Forelimb muscle (tissue), 1 donor: ENCODE data around the gene ATP6V1G1. TPM values are rescaled to one million over a fixed set of nuclear protein-coding genes. Genes with fewer than 3 reads are reported as not detected.
"Not testable (repeated sequence)": the region's sequence is repeated elsewhere in the genome, so short reads cannot be mapped to it uniquely, and the experiment has no call there.

Experiments used
- DNase-seq: peaks from one replicate; pipeline ENCODE4 v3.0.0-alpha.2; 2013; ENCODE audit warnings: low read depth
- polyA plus RNA-seq: library from polyadenylated mRNA; unstranded; fragments of 120-200 nt; gene quantifications from one replicate; pipeline ENCODE4 v1.2.1, GENCODE V29; 2013; ENCODE audit not compliant: insufficient read length

ATP6V1G1 gene
- 84.0 TPM for polyA plus RNA-seq

- DNase-seq: peak; percentile 98
These were observed at the start of gene ATP6V1G1 for GRCh38 chr9:114587345-114588202. TSS of gene ATP6V1G1 (plus strand) at chr9:114587769. CDS start at chr9:114587839, 70 bp downstream.

- no peak for DNase-seq
These were observed 49.3 kb upstream of the ATP6V1G1 start for GRCh38 chr9:114538241-114538640.

- no peak for DNase-seq
These were observed 47.7 kb upstream of the ATP6V1G1 start for GRCh38 chr9:114539701-114540380.

- DNase-seq: no peak
These were observed 42.5 kb upstream of the ATP6V1G1 start for GRCh38 chr9:114545055-114545454.

GRCh38 chr9:114546851-114547250, 40.7 kb upstream of the ATP6V1G1 start:
- DNase-seq: no peak

- no peak for DNase-seq
These were observed 37.8 kb upstream of the ATP6V1G1 start for GRCh38 chr9:114549697-114550330.

- DNase-seq: no peak
These were observed 35.6 kb upstream of the ATP6V1G1 start for GRCh38 chr9:114551750-114552685.

- no peak for DNase-seq
These were observed 34.9 kb upstream of the ATP6V1G1 start for GRCh38 chr9:114552706-114553105.

GRCh38 chr9:114553202-114553601, 34.4 kb upstream of the ATP6V1G1 start:
- DNase-seq: no peak

GRCh38 chr9:114555696-114556095, 31.9 kb upstream of the ATP6V1G1 start:
- no peak for DNase-seq

- DNase-seq: no peak
These were observed 29.4 kb upstream of the ATP6V1G1 start for GRCh38 chr9:114558027-114558675.

- DNase-seq: no peak
These were observed 27.6 kb upstream of the ATP6V1G1 start for GRCh38 chr9:114559830-114560513.

GRCh38 chr9:114560956-114561355, 26.6 kb upstream of the ATP6V1G1 start:
- no peak for DNase-seq

GRCh38 chr9:114561771-114562170, 25.8 kb upstream of the ATP6V1G1 start:
- DNase-seq: no peak

GRCh38 chr9:114565204-114565603, 22.4 kb upstream of the ATP6V1G1 start:
- DNase-seq: no peak

GRCh38 chr9:114570742-114571141, 16.8 kb upstream of the ATP6V1G1 start:
- DNase-seq: no peak

GRCh38 chr9:114571391-114571790, 16.2 kb upstream of the ATP6V1G1 start:
- no peak for DNase-seq

- DNase-seq: no peak
These were observed 15.4 kb upstream of the ATP6V1G1 start for GRCh38 chr9:114572199-114572598.

- no peak for DNase-seq
These were observed 13.1 kb upstream of the ATP6V1G1 start for GRCh38 chr9:114574438-114574837.

GRCh38 chr9:114576779-114577178, 10.8 kb upstream of the ATP6V1G1 start:
- not testable (repeated sequence) for DNase-seq
